Measurements from ENCODE around the gene KCNJ15. TPM values are rescaled to one million over a fixed set of nuclear protein-coding genes. Genes with fewer than 3 reads are reported as not detected.

The KCNJ15 gene
- total and polyA plus RNA-seq, 10 of the 15 experiments (the other 5 are each of a cell fraction or from before 2014, with no cell fraction given), result 0.05 to 2.7 (median 0.33) TPM; not detected in 6

- H2AFZ ChIP-seq (ENCODE audit: control insufficient read depth, low read depth, low read length), result no peak overlapping the region
- POLR2A ChIA-PET, result interaction anchor here (0.8 to 1.3 kb wide), 2 partner anchors 9 to 10 kb away, joined by 3 to 6 read pairs; no protein-coding TSS in a partner anchor
- RAD21 ChIA-PET (ENCODE audit: unreplicated experiment), result interaction anchor here (1.0 to 2.8 kb wide), 5 partner anchors 9 to 118 kb away, joined by 3 to 9 read pairs (median 5); no protein-coding TSS in a partner anchor
- FAIRE-seq (no peak), DNase-seq (ENCODE audit: low read depth, low spot score) (no peak), ATAC-seq (no peak)
- in situ Hi-C loops (cut with MboI), result loop anchor here (25.0 kb wide), 1 partner anchor 1722 kb away; no protein-coding TSS in a partner anchor
- 8% methylated on average over 6 of the region's 6 CpGs for WGBS (ENCODE audit: insufficient coverage, insufficient replicate concordance, low lambda C conversion rate, missing lambda C conversion rate)
- CTCF ChIA-PET, result interaction anchor here (0.9 to 3.7 kb wide), 12 partner anchors 8 to 117 kb away, joined by 3 to 23 read pairs (median 4); no protein-coding TSS in a partner anchor
- H3K27ac ChIP-seq (ENCODE audit: control insufficient read depth, insufficient read depth), result no peak overlapping the region
- TF ChIP-seq PAX8 (IDR thresholded peaks at IDR 0.05) (no peak), NR2C1 (IDR thresholded peaks at IDR 0.05) (no peak), ZNF622 (IDR thresholded peaks at IDR 0.05) (no peak), NFYB (IDR thresholded peaks at IDR 0.05; ENCODE audit: insufficient read depth, low read depth, low read length) (no peak), ZNF592 (IDR thresholded peaks at IDR 0.05) (no peak), CEBPB (IDR thresholded peaks at IDR 0.05; ENCODE audit: borderline replicate concordance in 1 of 2, low read depth in 2 of 2, low read length in 2 of 2) (no peak), IKZF2 (IDR thresholded peaks at IDR 0.05) (no peak), IRF5 (IDR thresholded peaks at IDR 0.05; ENCODE audit: borderline replicate concordance) (no peak), EZH2 (IDR thresholded peaks at IDR 0.05; ENCODE audit: borderline replicate concordance, control insufficient read depth, low read depth, low read length) (no peak), ZNF384 (IDR thresholded peaks at IDR 0.05; ENCODE audit: borderline replicate concordance, low read depth, low read length) (no peak), GATAD2B (conservative IDR thresholded peaks at IDR 0.05; ENCODE audit: low read depth) (no peak), SMAD1 (IDR thresholded peaks at IDR 0.05; ENCODE audit: low read depth, partially characterized antibody) (no peak)
- no peaks in the 10 kb centered on the region for H3K79me2 ChIP-seq (ENCODE audit: control insufficient read depth, insufficient read depth, low read length)
- H3K9ac ChIP-seq (ENCODE audit: control insufficient read depth, insufficient read depth, low read length), result no peak overlapping the region
- no peak overlapping the region for H3K4me2 ChIP-seq (ENCODE audit: control insufficient read depth, insufficient read depth)
- no peaks in the 10 kb centered on the region for H3K27me3 ChIP-seq (replicated peaks in 1 of 2; ENCODE audit: control insufficient read depth in 2 of 2, insufficient read depth in 2 of 2, low read length in 1 of 2)
- H4K20me1 ChIP-seq (ENCODE audit: control insufficient read depth, insufficient read depth), result no peaks in the 10 kb centered on the region
- SMC1A ChIA-PET (ENCODE audit: uncharacterized antibody, unreplicated experiment), result interaction anchor here (0.9 to 5.4 kb wide), 8 partner anchors 8 to 59 kb away, joined by 3 to 33 read pairs (median 6); no protein-coding TSS in a partner anchor
- no peaks in the 10 kb centered on the region; the same call in 1 of the 2 replicates for H3K4me1 ChIP-seq (ENCODE audit: control insufficient read depth, insufficient read depth, low read length)
- no TSS peak for BruUV-seq (replicated peaks)
- H3K36me3 ChIP-seq (ENCODE audit: control insufficient read depth in 2 of 2, insufficient read depth in 2 of 2, low read length in 1 of 2), result no peaks in the 10 kb centered on the region
- H3K4me3 ChIP-seq, result no peak overlapping the region
- peaks cover 2% of the 10 kb centered on the region; the same call in 2 of the 3 replicates for H3K9me3 ChIP-seq (replicated peaks; ENCODE audit: control insufficient read depth, insufficient read depth, low read length)
- intact Hi-C loops (cut with micrococcal nuclease; ENCODE audit: unreplicated experiment), result no loop called here
Measured at GRCh38 chr21:38234395-38235142, 22.2 kb upstream of the KCNJ15 start.

All from GM12878 (cell line).